Measurements from ENCODE around the gene ABCB4.
A peak's percentile ranks its signal among the peaks of the same experiment; 100 is the strongest.

ABCB4 gene

DNA sequence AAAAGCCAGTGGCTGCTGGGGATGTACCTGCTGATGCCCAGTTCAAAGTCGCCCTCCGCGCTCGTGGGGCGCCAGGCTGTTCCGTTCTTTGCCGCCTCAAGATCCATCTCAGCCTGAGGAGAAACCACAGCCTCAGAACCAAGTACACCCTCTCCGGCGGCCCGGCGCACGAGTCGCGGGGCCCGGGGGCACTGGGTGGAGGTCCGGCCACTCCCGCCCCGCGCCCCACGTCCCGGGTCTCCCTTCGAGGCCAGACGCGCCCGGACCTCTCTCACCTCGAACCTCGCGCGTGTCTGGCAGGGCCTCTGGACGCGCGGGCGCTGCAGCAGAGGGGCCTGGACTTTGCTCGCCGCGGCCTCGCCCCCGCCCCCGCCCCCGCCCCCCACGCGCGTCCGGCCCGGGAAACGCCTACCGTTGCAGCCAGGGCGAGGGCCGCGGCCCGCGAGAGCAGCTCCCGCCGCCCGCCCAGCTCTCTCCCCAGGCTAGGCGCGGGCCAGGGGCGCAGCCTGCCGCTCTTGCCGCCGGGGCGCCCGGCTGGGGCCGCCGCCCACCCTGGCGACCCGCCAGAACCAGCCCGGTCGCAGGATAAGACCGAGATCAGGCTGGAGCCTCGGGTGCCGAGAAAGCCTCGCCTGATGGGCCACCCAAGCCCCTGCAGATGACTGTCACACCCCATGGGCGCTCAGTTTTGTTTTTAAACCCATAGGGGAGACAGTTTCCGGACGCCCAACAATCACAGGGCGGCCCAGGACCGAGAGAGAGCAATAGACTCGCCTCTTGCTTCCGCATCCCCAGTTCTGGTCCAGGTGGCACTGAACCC, at the start of gene ABCB4:
TSS of gene ABCB4 (minus strand) at position 322 of the 820 bp plus-strand sequence. CDS start at position 107, 215 bp downstream.
- TF ChIP-seq, protein P1, sequence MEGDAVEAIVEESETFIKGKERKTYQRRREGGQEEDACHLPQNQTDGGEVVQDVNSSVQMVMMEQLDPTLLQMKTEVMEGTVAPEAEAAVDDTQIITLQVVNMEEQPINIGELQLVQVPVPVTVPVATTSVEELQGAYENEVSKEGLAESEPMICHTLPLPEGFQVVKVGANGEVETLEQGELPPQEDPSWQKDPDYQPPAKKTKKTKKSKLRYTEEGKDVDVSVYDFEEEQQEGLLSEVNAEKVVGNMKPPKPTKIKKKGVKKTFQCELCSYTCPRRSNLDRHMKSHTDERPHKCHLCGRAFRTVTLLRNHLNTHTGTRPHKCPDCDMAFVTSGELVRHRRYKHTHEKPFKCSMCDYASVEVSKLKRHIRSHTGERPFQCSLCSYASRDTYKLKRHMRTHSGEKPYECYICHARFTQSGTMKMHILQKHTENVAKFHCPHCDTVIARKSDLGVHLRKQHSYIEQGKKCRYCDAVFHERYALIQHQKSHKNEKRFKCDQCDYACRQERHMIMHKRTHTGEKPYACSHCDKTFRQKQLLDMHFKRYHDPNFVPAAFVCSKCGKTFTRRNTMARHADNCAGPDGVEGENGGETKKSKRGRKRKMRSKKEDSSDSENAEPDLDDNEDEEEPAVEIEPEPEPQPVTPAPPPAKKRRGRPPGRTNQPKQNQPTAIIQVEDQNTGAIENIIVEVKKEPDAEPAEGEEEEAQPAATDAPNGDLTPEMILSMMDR (IDR thresholded peaks at IDR 0.05): no peak
- H3K36me3 ChIP-seq (ENCODE audit: control insufficient read depth, insufficient read depth, low read length): no peaks in the 10 kb centered on the region
- peak within 1 kb of the TSS; percentile 65 for H2AFZ ChIP-seq
- H3K4me2 ChIP-seq (ENCODE audit: low read length): peak within 1 kb of the TSS; percentile 67
- no peaks in the 10 kb centered on the region for H3K4me1 ChIP-seq
- peaks cover 3% of the 10 kb centered on the region for H3K27me3 ChIP-seq (ENCODE audit: control insufficient read depth, insufficient read depth, low read length)
- no peak within 1 kb of the TSS for H3K27ac ChIP-seq
- peak within 1 kb of the TSS; percentile 25 for H3K4me3 ChIP-seq (ENCODE audit: low read depth, low read length)
- H3K9ac ChIP-seq: no peak within 1 kb of the TSS
- no peaks in the 10 kb centered on the region for H3K9me3 ChIP-seq (ENCODE audit: control insufficient read depth, low read length)
- no peaks in the 10 kb centered on the region for H3K79me2 ChIP-seq

DNA sequence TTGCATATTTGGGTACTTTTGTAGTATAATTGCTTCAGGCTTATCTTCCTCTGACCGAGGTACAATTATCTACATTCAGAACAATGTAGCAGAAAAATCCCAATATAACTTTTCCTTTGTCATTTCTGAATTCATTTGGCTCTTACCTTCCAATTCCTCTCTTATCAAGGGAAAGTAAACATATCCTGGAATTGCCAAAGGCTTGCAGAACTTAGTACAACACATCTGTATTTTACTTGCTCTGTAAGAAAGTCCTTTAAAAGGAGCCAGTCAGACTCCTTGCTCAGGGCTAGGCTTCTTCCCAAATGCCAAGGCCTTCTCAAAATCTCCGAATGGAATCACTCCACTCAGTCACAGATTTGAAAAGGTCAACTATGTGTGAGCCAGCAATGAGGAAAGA, 43.3 kb upstream of the ABCB4 start:
- Histone ChIP-seq H3K27me3 (ENCODE audit: control insufficient read depth, insufficient read depth, low read length) (no peaks in the 10 kb centered on the region), H3K36me3 (ENCODE audit: control insufficient read depth, insufficient read depth, low read length) (no peaks in the 10 kb centered on the region), H3K79me2 (no peaks in the 10 kb centered on the region), H3K9me3 (ENCODE audit: control insufficient read depth, low read length) (no peaks in the 10 kb centered on the region), H2AFZ (no peak overlapping the region), H3K27ac (no peak overlapping the region), H3K4me2 (ENCODE audit: low read length) (no peak overlapping the region), H3K9ac (no peak overlapping the region), H3K4me1 (no peaks in the 10 kb centered on the region), H3K4me3 (ENCODE audit: low read depth, low read length) (no peak overlapping the region)
- TF ChIP-seq, protein P1 (IDR thresholded peaks at IDR 0.05): no peak

DNA sequence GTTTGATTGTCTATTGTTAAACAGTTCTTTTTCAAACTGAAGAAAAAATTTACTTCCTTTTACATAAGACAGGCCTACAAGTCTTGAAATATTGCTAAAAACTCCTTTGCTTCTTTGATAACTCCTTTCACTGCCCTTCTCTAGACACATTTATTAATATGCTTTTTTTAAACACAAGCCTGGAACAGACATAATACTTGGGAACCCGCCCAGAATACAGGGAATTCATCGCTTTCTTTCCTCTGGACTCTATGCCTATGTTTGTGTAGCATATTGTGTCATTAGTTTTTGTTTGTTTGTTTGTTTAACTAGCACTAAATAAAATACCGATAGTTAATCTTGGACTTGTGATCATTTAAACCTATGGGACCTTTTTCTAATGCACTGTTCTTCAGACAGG, 42.4 kb upstream of the ABCB4 start:
- H3K4me3 ChIP-seq (ENCODE audit: low read depth, low read length): no peak overlapping the region
- no peaks in the 10 kb centered on the region for H3K9me3 ChIP-seq (ENCODE audit: control insufficient read depth, low read length)
- TF ChIP-seq, protein P1 (IDR thresholded peaks at IDR 0.05): no peak
- H2AFZ ChIP-seq: no peak overlapping the region
- H3K4me1 ChIP-seq: no peaks in the 10 kb centered on the region
- H3K36me3 ChIP-seq (ENCODE audit: control insufficient read depth, insufficient read depth, low read length): no peaks in the 10 kb centered on the region
- no peak overlapping the region for H3K27ac ChIP-seq
- no peaks in the 10 kb centered on the region for H3K27me3 ChIP-seq (ENCODE audit: control insufficient read depth, insufficient read depth, low read length)
- no peak overlapping the region for H3K9ac ChIP-seq
- H3K4me2 ChIP-seq (ENCODE audit: low read length): no peak overlapping the region
- no peaks in the 10 kb centered on the region for H3K79me2 ChIP-seq

DNA sequence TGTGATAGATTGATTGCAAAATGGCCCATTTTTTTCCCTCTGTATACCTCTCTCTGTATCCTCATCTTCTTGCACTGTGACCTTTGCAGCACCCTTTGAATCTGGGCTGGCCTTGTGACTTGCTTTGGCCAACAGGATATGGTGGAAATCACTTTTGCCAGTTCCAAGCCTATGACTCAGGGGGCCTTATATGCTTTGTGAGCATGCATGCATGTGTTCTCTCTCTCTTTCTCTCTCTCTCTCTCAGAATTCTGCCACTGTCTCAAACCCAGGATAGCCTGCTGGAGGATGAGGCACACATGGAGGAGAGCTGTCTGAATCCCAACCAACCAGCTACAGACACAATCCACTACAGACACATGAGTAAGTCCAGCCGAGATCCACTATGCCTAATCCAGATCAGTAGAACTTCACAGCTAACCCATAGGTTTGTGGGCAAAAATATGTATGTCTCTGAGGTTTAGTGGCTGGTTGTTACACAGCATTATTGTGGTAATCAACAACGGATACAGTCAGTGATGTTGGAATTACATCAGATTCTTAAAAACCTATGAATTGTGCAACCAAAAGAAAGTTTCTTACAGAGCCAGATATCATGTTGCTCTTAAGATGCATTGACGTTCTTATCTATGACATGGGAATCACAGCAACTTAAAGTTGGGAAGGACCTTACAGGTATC, 41.8 kb upstream of the ABCB4 start:
- Histone ChIP-seq H3K79me2 (no peaks in the 10 kb centered on the region), H3K4me2 (ENCODE audit: low read length) (no peak overlapping the region), H3K9ac (no peak overlapping the region), H3K27me3 (ENCODE audit: control insufficient read depth, insufficient read depth, low read length) (no peaks in the 10 kb centered on the region), H3K27ac (no peak overlapping the region), H2AFZ (no peak overlapping the region), H3K9me3 (ENCODE audit: control insufficient read depth, low read length) (no peaks in the 10 kb centered on the region), H3K4me3 (ENCODE audit: low read depth, low read length) (no peak overlapping the region), H3K4me1 (no peaks in the 10 kb centered on the region), H3K36me3 (ENCODE audit: control insufficient read depth, insufficient read depth, low read length) (no peaks in the 10 kb centered on the region)
- TF ChIP-seq, protein P1 (IDR thresholded peaks at IDR 0.05): no peak

All from parathyroid adenoma (tissue), 2 donors.